GM12878 (cell line): ENCODE data around the gene ATP6V0E2. TPM values are rescaled to one million over a fixed set of nuclear protein-coding genes. Genes with fewer than 3 reads are reported as not detected.

Source experiments
- ATAC-seq: fragments of 200-7000 bp; cut with Tn5 transposase; 3 replicates; pipeline ENCODE4 v1.9.1; 2020; ENCODE audit warnings: mild to moderate bottlenecking, moderate library complexity
- BruUV-seq: library from RNA; stranded (reverse); fragments of 400-500 nt; replicated peaks from 2 replicates; lab custom pipeline; 2021; lab: Mats Ljungman, UMichigan
- CTCF ChIA-PET: fragments of 300-600 bp; sonication (Branson Sonifier 250); formaldehyde crosslinking; extraction: SDS; loops from one replicate; lab custom pipeline; 2021; ENCODE audit warnings: inconsistent platforms; lab: Yijun Ruan, JAX
- POLR2A ChIA-PET: fragments of 350-600 bp; formaldehyde crosslinking; extraction: SDS; loops from one replicate; lab custom pipeline; 2021; ENCODE audit warnings: inconsistent platforms; lab: Charles Lee
- RAD21 ChIA-PET: fragments of 300-600 bp; sonication (Branson Sonifier 250); formaldehyde crosslinking; loops from one replicate; lab custom pipeline; 2023; ENCODE audit warnings: antibody characterized with exemption; ENCODE audit not compliant: unreplicated experiment; lab: Charles Lee
- SMC1A ChIA-PET: fragments of 300-600 bp; sonication (Branson Sonifier 250); formaldehyde crosslinking; loops from one replicate; lab custom pipeline; 2023; ENCODE audit not compliant: unreplicated experiment, uncharacterized antibody; lab: Charles Lee
- DNase-seq: peaks from one replicate; pipeline ENCODE4 v3.0.0-alpha.2; 2011; ENCODE audit warnings: low read depth, low spot score
- FAIRE-seq: peaks from 3 replicates; lab custom pipeline; 2011; peaks lifted over from hg19 to GRCh38; lab: Jason Lieb, UNC
- H2AFZ ChIP-seq: 2 replicates; pipeline ENCODE4 v1.6.0; 2011; ENCODE audit warnings: low read depth, low read length, control low read depth; ENCODE audit not compliant: control insufficient read depth
- H3K27ac ChIP-seq: 2 replicates; pipeline ENCODE4 v1.5.1; 2011; ENCODE audit warnings: control low read depth; ENCODE audit not compliant: control insufficient read depth, insufficient read depth
- H3K27me3 ChIP-seq, 2 experiments: replicated peaks in 1 of 2; 2 replicates each; pipeline versions ENCODE4 v1.6.0 to v1.6.1; 2011; ENCODE audit warnings: low read length in 1 of 2; ENCODE audit not compliant: control insufficient read depth in 2 of 2, insufficient read depth in 2 of 2
- H3K36me3 ChIP-seq, 2 experiments: 2 replicates each; pipeline ENCODE4 v1.5.1; 2011; ENCODE audit warnings: low read length in 1 of 2; ENCODE audit not compliant: control insufficient read depth in 2 of 2, insufficient read depth in 2 of 2
- H3K4me1 ChIP-seq: 2 replicates; pipeline ENCODE4 v1.6.1; 2011; ENCODE audit warnings: mild to moderate bottlenecking, low read length, moderate library complexity, mixed read lengths; ENCODE audit not compliant: control insufficient read depth, insufficient read depth
- H3K4me2 ChIP-seq: 2 replicates; pipeline ENCODE4 v1.6.0; 2011; ENCODE audit warnings: control low read depth; ENCODE audit not compliant: control insufficient read depth, insufficient read depth
- H3K4me3 ChIP-seq: fragments of 200-600 bp; sonication (generic); 2 replicates; pipeline ENCODE4 v1.5.1; 2016
- H3K79me2 ChIP-seq: 2 replicates; pipeline ENCODE4 v1.6.0; 2011; ENCODE audit warnings: low read length; ENCODE audit not compliant: control insufficient read depth, insufficient read depth
- H3K9ac ChIP-seq: 2 replicates; pipeline ENCODE4 v1.8.0; 2011; ENCODE audit warnings: low read length, control low read depth, mixed read lengths; ENCODE audit not compliant: control insufficient read depth, insufficient read depth
- H3K9me3 ChIP-seq: replicated peaks from 3 replicates; pipeline ENCODE4 v1.5.1; 2011; ENCODE audit warnings: mild to moderate bottlenecking, low read length; ENCODE audit not compliant: control insufficient read depth, insufficient read depth
- H4K20me1 ChIP-seq: 2 replicates; pipeline ENCODE4 v1.6.0; 2011; ENCODE audit not compliant: control insufficient read depth, insufficient read depth
- ATF7 ChIP-seq: fragments of 450-650 bp; IDR thresholded peaks from 2 replicates; pipeline ENCODE4 v1.6.1; 2016; ENCODE audit warnings: low read depth, mild to moderate bottlenecking
- BCL11A ChIP-seq: IDR thresholded peaks from 2 replicates; pipeline ENCODE4 v1.6.1; 2011; ENCODE audit warnings: low read depth, low read length
- CBX3 ChIP-seq: fragments of 200-600 bp; sonication (generic); IDR thresholded peaks from 2 replicates; pipeline ENCODE4 v1.6.1; 2016; ENCODE audit warnings: low read depth, borderline replicate concordance
- DPF2 ChIP-seq: fragments of 450-650 bp; IDR thresholded peaks from 2 replicates; pipeline ENCODE4 v1.6.1; 2017; ENCODE audit warnings: mild to moderate bottlenecking
- EED ChIP-seq: sonication (generic); IDR thresholded peaks from 2 replicates; pipeline ENCODE4 v1.6.1; 2016; ENCODE audit warnings: antibody characterized with exemption, low read depth
- SMAD1 ChIP-seq: fragments of 450-650 bp; IDR thresholded peaks from 2 replicates; pipeline ENCODE4 v1.6.1; 2018; ENCODE audit warnings: mild to moderate bottlenecking, low read depth; ENCODE audit not compliant: partially characterized antibody
- SPI1 ChIP-seq: IDR thresholded peaks from 2 replicates; pipeline ENCODE4 v1.6.1; 2011; ENCODE audit warnings: low read depth, mild to moderate bottlenecking, low read length, moderate library complexity, borderline replicate concordance; ENCODE audit not compliant: insufficient read depth
- WRNIP1 ChIP-seq: IDR thresholded peaks from 2 replicates; pipeline ENCODE4 v1.6.1; 2011; ENCODE audit warnings: low read depth, low read length, improper control_type of control experiment, borderline replicate concordance
- WGBS: methylation state at CpG from one replicate; pipeline ENCODE4 v1.1.6; 2016; ENCODE audit warnings: low lambda C conversion rate; ENCODE audit not compliant: insufficient replicate concordance, insufficient coverage; ENCODE audit errors: missing lambda C conversion rate; 5-methylcytosine and 5-hydroxymethylcytosine counted together
- in situ Hi-C: fragments of 300-500 bp; cut with MboI; formaldehyde crosslinking; loops from 9 replicates; pipeline ENCODE4 v1.14.3; 2018; ENCODE audit warnings: mixed read lengths
- intact Hi-C: fragments of 100-400 bp; cut with micrococcal nuclease; formaldehyde crosslinking; loops from one replicate; pipeline ENCODE4 v1.14.2; 2022; ENCODE audit not compliant: unreplicated experiment
- polyA plus RNA-seq, 11 experiments: library from polyadenylated mRNA; depleted of rRNA in 4 of 11; unstranded in 6 of 11; stranded (reverse) in 5 of 11; fragments of >200 nt; fragmentation: Nextera tagmentation in 4 of 11; fragmentation: Illumina TruSeq in 1 of 11; extraction: Ambion mirVana in 4 of 11; extraction: Trizol in 1 of 11; gene quantifications; 1 replicate in 1 of 11; 2 replicates in 10 of 11; pipeline versions ENCODE4 v1.2.1 to v1.2.3, GENCODE V29; 2011 to 2016; ENCODE audit warnings: inconsistent platforms in 2 of 11, missing spikeins in 2 of 11, low read depth in 1 of 11
- total RNA-seq, 4 experiments: library from RNA; depleted of rRNA in 3 of 4; stranded (reverse); fragments of >200 nt in 3 of 4; fragmentation: Illumina TruSeq in 1 of 4; extraction: Trizol in 1 of 4; gene quantifications; 2 replicates each; pipeline versions ENCODE4 v1.2.1 to v1.2.3, GENCODE V29; 2013 to 2021
- TF ChIP-seq, protein P1 (sequence below): fragments of 450-650 bp; formaldehyde crosslinking; IDR thresholded peaks from 2 replicates; pipeline ENCODE4 v1.4.0; 2022; ENCODE audit warnings: mild to moderate bottlenecking, moderate library complexity
- TF ChIP-seq, protein P2 (sequence below): IDR thresholded peaks from 2 replicates; pipeline ENCODE4 v1.6.1; 2012; ENCODE audit warnings: low read length, inconsistent platforms
- TF ChIP-seq, protein P3 (sequence below): IDR thresholded peaks from 2 replicates; pipeline ENCODE4 v1.6.1; 2012; ENCODE audit warnings: low read depth, low read length, improper control_type of control experiment

Gene ATP6V0E2
- total and polyA plus RNA-seq, 10 of the 15 experiments (the other 5 are each of a cell fraction or from before 2014, with no cell fraction given): 1.5 to 54.7 (median 27.6) TPM

DNA sequence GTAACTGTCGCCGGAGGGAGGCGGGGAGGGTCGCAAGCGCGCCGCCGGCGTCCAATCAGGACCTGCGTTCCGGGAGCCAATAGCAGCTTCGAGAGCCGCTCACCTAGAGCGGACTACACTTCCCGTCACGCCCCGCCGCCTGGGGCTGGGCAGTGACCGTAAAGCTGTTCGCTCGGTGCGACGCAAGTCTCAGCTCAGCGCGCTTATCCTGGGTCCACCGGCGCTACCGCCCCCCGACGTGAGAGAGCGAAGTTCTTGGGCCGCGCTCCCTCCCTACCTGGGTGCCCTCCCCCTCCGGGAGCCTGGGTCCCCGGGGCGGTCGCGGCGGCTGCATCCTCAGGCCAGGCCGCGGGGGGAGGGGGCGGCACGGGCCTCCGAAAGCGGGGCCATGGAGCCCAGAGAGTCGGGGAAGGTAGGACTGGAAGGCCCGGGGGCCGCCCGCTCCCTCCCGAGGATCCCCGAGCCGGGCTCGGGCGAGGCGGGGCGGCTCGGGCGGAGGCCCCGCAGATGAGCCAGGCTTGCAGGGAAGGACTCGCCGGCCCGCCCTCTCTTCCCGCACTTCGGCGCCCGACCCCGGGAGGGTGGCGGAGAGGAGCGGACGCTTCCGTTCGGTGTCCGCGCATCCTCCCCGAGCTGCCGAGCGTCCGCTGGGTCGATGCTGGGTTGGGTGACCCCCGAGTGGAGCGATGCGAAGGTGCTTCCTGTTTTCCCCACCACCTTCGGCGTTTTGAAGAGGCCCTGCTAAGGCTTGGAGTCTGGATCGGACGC, 35.4 kb upstream of the ATP6V0E2 start, which contains the start of gene ZNF862 (continued):
- TF ChIP-seq, protein P1, sequence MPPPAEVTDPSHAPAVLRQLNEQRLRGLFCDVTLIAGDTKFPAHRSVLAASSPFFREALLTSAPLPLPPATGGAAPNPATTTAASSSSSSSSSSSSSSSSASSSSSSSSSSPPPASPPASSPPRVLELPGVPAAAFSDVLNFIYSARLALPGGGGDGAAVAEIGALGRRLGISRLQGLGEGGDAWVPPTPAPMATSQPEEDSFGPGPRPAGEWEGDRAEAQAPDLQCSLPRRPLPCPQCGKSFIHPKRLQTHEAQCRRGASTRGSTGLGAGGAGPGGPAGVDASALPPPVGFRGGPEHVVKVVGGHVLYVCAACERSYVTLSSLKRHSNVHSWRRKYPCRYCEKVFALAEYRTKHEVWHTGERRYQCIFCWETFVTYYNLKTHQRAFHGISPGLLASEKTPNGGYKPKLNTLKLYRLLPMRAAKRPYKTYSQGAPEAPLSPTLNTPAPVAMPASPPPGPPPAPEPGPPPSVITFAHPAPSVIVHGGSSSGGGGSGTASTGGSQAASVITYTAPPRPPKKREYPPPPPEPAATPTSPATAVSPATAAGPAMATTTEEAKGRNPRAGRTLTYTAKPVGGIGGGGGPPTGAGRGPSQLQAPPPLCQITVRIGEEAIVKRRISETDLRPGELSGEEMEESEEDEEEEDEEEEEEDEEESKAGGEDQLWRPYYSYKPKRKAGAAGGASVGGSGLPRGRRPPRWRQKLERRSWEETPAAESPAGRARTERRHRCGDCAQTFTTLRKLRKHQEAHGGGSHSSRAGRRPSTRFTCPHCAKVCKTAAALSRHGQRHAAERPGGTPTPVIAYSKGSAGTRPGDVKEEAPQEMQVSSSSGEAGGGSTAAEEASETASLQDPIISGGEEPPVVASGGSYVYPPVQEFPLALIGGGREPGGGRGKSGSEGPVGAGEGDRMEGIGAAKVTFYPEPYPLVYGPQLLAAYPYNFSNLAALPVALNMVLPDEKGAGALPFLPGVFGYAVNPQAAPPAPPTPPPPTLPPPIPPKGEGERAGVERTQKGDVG (CRISPR knock-in tag): no peak
- TF ChIP-seq EED: no peak
- TF ChIP-seq, all 136 proteins: peak for 40

DNA sequence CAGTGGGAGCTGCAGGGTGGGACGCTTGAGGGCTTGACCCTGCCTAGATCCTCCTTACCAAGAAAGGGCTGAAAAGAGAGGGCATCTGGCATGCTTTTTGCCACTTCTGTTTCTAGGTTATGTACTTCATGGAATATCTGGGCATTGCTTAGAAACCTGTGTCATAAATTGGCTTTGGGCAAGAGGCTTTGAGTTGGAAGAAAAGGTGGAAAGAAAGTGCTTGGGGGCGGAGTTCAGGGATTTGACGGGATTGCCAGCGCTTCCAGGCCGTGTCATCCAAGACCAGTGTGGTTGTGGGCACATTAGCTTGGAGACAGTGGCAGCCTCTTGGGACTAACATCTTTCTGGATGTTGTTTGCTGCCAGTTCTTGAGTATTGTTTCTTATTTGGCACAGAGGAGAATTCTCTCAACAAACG, 34.8 kb upstream of the ATP6V0E2 start:
- RAD21 ChIA-PET: interaction anchor here (0.5 to 1.0 kb wide), 2 partner anchors 7 to 33 kb away, joined by 3 read pairs; no protein-coding TSS in a partner anchor
- Histone ChIP-seq H3K79me2 (peaks cover 4% of the 10 kb centered on the region), H3K9ac (peak overlapping the region; percentile 77), H3K4me3 (peak overlapping the region; percentile 93), H4K20me1 (no peaks in the 10 kb centered on the region), H3K9me3 (no peaks in the 10 kb centered on the region), H3K27ac (peak overlapping the region; percentile 49), H3K4me1 (no peaks in the 10 kb centered on the region; the same call in 1 of the 2 replicates), H2AFZ (peak overlapping the region; percentile 58), H3K36me3 (no peaks in the 10 kb centered on the region), H3K27me3 (no peaks in the 10 kb centered on the region), H3K4me2 (peak overlapping the region; percentile 91)
- ATAC-seq (no peak), DNase-seq (no peak), FAIRE-seq (no peak)
- in situ Hi-C loops (no loop called here), intact Hi-C loops (loop anchor here (2.0 kb wide), 1 partner anchor 32 kb away; no protein-coding TSS in a partner anchor)
- BruUV-seq: no TSS peak
- POLR2A ChIA-PET: interaction anchor here (1.2 to 1.5 kb wide), 2 partner anchors 10 to 33 kb away, joined by 3 to 7 read pairs; no protein-coding TSS in a partner anchor
- 53% methylated on average over 6 of the region's 6 CpGs for WGBS
- SMC1A ChIA-PET: interaction anchor here (1.3 to 1.6 kb wide), 2 partner anchors 8 to 46 kb away, joined by 3 to 4 read pairs; no protein-coding TSS in a partner anchor
- TF ChIP-seq, protein P2, sequence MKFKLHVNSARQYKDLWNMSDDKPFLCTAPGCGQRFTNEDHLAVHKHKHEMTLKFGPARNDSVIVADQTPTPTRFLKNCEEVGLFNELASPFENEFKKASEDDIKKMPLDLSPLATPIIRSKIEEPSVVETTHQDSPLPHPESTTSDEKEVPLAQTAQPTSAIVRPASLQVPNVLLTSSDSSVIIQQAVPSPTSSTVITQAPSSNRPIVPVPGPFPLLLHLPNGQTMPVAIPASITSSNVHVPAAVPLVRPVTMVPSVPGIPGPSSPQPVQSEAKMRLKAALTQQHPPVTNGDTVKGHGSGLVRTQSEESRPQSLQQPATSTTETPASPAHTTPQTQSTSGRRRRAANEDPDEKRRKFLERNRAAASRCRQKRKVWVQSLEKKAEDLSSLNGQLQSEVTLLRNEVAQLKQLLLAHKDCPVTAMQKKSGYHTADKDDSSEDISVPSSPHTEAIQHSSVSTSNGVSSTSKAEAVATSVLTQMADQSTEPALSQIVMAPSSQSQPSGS: no peak
- TF ChIP-seq WRNIP1 (no peak), SMAD1 (no peak), BCL11A (no peak), CBX3 (no peak), SPI1 (no peak), DPF2 (no peak), ATF7 (no peak)
- TF ChIP-seq, protein P3, sequence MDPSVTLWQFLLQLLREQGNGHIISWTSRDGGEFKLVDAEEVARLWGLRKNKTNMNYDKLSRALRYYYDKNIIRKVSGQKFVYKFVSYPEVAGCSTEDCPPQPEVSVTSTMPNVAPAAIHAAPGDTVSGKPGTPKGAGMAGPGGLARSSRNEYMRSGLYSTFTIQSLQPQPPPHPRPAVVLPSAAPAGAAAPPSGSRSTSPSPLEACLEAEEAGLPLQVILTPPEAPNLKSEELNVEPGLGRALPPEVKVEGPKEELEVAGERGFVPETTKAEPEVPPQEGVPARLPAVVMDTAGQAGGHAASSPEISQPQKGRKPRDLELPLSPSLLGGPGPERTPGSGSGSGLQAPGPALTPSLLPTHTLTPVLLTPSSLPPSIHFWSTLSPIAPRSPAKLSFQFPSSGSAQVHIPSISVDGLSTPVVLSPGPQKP: no peak
- CTCF ChIA-PET: interaction anchor here (0.7 to 1.8 kb wide), 3 partner anchors 10 to 177 kb away, joined by 3 to 7 read pairs (median 5); no protein-coding TSS in a partner anchor
